ENCODE results near the gene GFOD1.
A peak's percentile ranks its signal among the peaks of the same experiment; 100 is the strongest.
"Not testable (repeated sequence)": the region's sequence is repeated elsewhere in the genome, so short reads cannot be mapped to it uniquely, and the experiment has no call there.

GFOD1 gene

DNA sequence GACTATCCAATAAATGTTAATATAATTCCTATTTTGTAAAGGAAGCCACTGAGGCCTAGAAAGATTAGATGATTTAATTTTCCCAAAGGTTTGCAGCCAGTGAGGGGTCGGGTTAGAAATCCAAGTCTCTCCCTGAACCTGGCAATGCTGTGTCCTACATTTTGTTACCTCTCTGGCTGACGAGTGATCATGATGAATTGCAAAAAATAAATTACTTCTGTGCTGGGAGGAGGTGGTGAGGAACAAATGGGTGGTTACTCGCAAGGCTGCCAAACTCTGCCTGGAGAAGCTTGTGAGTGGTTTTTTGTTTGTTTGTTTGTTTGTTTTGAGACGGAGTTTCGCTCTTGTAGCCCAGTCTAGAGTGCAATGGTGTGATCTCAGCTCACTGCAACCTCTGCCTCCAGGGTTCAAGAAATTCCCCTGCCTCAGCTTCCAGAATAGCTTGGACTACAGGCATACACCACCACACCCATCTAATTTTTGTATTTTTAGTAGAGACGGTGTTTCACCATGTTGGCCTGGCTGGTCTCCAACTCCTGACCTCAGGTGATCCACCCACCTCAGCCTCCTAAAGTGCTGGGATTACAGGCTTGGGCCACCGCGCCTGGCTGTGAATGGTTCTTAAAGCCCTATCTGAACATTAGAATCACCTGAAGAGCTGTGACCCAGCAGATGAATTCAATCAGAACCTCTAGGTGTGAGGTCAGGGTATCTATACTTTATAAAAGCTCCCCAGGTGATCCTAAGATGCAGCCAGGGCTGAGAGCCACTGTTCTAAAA lies 138.9 kb downstream of the GFOD1 start:
- no peak for DNase-seq

GRCh38 chr6:13346245-13346644 lies 141.2 kb downstream of the GFOD1 start:
- DNase-seq = no peak

DNA sequence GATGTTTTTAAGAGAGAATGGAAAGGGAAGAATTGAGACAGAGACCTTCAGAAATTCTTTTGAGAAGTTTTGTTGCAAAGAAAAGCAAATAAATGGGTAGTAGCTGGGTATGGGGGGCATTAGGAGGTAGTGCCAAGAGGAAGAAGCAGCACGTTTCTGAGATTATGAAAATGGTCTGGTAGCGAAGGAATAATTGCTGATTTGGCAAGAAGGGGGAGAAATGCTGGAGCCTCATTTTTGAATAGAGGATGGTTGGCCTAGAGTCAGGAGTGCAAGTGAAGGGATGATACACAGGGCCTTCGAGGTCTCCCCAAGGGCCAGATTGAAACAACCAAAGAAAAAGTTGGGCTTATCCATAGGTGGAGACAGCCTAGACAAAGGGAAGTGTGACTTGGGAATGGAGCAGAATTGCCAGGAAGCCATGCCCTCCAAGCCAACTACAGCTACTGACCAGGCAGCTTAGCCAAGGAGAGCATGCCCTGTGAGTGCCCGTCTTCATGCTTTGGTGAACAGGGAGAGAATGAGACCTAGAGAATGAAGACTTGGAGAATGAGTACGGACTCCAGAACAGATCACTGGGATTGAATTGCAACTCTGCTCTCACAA lies 144.9 kb downstream of the GFOD1 start:
- no peak for DNase-seq

DNA sequence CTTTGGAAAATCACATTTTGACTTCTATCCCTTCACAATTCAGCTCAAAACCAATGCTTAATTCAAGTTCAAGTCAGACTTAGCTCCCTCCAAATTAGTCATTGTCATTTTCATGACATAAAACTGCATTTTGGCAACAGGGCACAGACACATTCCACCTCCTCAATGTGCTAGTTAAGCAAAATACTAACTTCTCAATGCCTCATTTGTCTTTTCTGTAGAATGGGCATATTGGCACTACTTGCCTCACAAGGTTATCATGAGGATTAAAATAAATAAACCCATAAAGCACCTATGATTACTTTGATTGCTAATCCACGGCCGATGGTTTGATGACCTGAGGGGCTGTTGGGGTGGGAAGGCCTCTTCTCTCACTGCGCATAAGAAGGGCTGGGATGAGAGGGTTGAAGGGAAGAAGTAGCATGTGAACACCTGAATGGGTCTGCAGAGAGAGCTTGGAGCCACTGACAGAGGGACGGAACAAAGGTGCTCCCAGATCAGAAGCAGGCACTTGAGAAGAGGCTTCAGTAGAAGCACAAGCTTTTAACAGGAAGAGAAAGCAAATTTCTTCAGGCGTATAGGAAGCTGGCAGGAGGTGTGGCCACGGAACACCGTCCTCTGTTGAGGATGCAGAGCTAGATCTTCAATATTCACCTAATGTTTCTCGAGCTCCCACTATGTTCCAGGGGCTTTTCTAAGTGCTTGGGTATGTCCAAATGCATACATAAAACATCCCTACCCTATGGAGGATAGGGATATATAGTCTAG lies 147.4 kb downstream of the GFOD1 start:
- DNase-seq = no peak

- peak; percentile 11 for DNase-seq
Observed at GRCh38 chr6:13338038-13338437, 149.4 kb downstream of the GFOD1 start.

GRCh38 chr6:13336553-13336952 lies 150.8 kb downstream of the GFOD1 start:
- peak; percentile 71 for DNase-seq

GRCh38 chr6:13334953-13335352 lies 152.4 kb downstream of the GFOD1 start:
- peak; percentile 22 for DNase-seq

GRCh38 chr6:13332349-13332706 lies 155.1 kb downstream of the GFOD1 start:
- no peak for DNase-seq

DNA sequence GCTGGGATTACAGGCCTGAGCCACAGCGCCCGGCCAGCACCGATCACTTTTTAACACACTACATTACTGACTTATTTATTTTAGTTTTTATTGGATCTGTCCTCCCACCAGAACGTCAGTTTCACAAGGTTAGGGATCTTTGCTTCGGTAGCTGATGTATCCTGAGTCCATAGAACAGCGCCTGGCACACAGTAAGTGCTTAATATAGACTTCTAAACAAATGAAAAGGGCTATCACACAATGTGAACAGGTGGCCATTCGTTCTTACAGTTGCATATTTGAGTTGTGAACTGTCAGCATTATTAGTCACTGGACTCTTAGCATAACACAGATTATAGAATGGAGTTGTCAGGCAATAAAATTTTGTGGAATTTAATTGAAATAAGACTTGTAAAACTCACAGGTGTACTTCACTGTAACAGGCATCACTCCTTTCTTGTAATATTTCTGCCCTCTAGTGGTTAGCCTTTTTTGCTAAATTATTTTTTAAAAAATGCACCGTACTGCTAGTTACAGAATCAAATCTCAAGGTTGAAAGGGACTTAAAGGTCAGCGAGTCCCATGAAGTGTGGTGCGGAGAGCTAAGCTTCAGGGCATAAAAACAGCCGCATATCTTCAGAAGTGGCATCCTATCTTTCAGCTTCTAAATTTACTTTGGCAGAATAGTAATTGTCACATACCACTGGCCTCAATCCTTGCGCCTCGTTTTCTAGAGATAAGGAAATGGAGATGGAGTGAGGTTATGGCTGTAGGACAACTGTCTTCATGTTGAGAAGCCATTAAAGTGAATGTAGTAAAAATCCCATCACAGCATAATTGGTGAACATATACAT lies 155.7 kb downstream of the GFOD1 start:
- DNase-seq = no peak

GRCh38 chr6:13328875-13329183 lies 158.6 kb downstream of the GFOD1 start:
- DNase-seq = no peak

GRCh38 chr6:13328076-13328874 lies 159.1 kb downstream of the GFOD1 start, which contains the start of gene TBC1D7:
Gene TBC1D7, minus strand, starts transcription at chr6:13328537. Its CDS starts 1,639 bp downstream, at chr6:13326898.
- DNase-seq = peak; percentile 90

GRCh38 chr6:13327691-13328075 lies 159.7 kb downstream of the GFOD1 start:
- no peak for DNase-seq

DNA sequence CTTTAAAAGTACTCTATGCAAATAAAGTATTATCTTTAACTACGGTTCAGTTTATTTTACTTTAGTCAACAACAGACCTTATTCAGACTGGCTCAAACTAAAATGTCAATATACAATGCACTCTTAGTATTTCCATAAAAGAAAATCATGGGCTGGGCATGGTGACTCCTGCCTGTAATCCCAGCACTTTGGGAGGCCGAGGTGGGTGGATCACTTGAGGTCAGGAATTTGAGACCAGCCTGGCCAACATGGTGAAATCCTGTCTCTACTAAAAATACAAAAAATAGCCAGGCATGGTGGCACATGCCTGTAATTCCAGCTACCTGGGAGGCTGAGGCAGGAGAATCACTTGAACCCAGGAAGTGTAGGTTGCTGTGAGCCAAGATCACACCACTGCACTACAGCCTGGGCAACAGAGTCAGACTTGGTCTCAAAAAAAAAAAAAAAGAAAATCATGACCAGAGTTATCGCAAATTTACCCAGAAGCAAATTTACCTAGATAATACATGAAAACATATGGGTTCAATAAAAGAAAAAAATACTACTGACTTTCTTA lies 161.3 kb downstream of the GFOD1 start:
- DNase-seq = not testable (repeated sequence)

DNA sequence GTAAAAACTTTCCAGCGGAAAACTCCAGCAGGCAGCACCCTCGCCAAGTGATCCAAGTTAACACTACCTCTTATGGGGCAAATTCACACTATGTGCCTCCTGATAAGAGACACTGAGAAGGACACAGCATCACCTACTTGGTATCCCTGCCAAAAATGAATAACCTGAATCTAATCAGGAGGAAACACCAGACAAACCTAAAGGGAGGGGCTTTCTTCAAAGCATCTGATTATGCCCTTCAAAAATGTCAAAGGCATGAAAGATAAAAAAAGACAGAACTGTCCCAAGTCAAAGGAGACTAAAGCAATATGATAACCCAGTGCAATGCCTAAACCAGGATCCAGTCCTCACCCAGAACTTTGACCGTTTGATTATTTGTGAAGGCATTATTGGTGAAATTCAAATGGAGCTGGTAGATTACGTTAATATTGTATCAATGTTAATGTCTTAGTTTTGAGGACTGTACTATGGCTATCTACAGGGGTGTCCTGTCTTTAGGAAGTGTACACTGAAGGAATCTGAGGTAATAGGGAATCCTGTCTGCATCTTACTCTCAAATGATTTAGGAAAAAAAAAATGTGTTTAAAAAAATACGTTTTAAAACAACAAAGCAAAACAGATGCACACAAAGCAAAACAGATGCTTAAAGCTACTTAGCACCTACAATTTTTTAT lies 167.4 kb downstream of the GFOD1 start:
- DNase-seq = no peak

DNA sequence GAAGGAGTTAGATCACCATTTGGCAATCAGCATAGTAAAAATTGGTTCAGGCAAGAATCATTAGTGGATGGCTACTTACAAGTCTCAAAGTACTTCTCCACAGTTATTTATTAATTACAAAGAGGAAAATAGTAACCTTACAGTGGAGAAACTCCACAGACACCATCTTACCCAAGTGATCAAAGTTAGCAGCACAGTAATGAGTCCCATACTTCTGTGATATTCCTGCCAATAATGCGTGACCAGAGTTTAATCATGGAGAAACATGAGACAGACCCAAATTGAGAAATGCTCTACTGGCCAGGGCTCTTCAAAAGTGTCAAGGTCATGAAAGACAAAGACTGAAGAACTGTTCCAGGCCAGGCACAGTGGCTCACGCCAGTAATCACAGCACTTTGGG lies 168.6 kb downstream of the GFOD1 start:
- no peak for DNase-seq

- DNase-seq = no peak
Observed at GRCh38 chr6:13315896-13316295, 171.5 kb downstream of the GFOD1 start.

GRCh38 chr6:13314806-13315205 lies 172.6 kb downstream of the GFOD1 start:
- DNase-seq = no peak

DNA sequence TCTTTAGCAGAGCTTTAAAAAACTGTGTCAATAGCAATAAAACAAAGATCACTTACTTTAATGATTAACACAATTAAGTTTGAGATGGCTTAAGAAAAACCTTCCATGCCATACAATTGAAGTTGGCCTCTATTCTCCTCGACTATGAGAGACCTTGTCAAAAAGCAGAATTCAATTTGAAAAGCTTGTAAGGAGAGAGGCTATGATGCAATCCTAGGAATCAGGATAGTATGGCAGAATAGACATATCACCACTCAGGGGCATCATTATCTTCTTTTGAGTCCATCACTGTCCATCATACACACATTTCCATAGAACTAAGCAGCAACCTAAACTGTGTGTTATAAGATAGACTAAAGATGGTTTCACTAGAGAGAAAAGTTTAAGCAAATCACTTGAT lies 176.2 kb downstream of the GFOD1 start:
- DNase-seq = no peak

DNA sequence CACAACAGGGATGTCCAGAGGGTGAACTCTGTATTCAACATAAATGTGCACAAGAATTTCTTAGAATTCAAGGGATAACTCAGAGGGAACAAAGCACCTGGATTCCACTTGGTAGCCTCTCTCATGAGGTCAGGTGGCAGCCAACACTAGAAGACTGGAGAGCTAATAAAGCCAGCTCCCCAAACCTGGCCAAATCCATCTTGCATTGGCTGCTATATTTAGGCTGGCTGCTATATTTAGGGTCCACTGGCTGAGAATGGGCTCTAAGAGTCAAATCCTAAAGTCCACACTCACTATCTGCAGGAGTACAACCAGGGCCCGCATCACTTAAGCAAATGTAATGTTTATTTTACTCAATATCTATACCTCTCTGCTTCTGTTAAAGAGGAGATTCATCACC lies 179.1 kb downstream of the GFOD1 start:
- DNase-seq = no peak

Measured in GDM1 (cell line).